Panc1 (cell line): ENCODE measurements around the gene EVX2.

Experiments
- CTCF ChIP-seq: fragments of 450-650 bp; IDR thresholded peaks from 2 replicates; pipeline ENCODE4 v1.5.1; 2017; ENCODE audit warnings: mild to moderate bottlenecking
- REST ChIP-seq, 2 experiments: IDR thresholded peaks; 2 replicates each; pipeline ENCODE4 v1.6.1; 2011 to 2012; ENCODE audit warnings: low read depth in 2 of 2, control low read depth in 1 of 2, low read length in 1 of 2, mild to moderate bottlenecking in 1 of 2, moderate library complexity in 1 of 2; ENCODE audit not compliant: insufficient read depth in 1 of 2

GRCh38 chr2:176130957-176131847, 47.4 kb upstream of the EVX2 start:
- TF ChIP-seq CTCF: no peak
- no peak for TF ChIP-seq REST (IDR thresholded peaks at IDR 0.05; ENCODE audit: insufficient read depth in 1 of 2, low read depth in 2 of 2, low read length in 1 of 2)
